Left lung (tissue), 10 donors: ENCODE measurements around the gene ERC2. TPM values are rescaled to one million over a fixed set of nuclear protein-coding genes. Genes with fewer than 3 reads are reported as not detected.

ENCODE experiments used
- ATAC-seq: fragments of 200-7000 bp; cut with Tn5 transposase; one replicate; pipeline ENCODE4 v1.9.1; 2020; ENCODE audit warnings: moderate library complexity
- DNase-seq, 4 donors: peaks; one replicate each; pipeline ENCODE4 v3.0.0-alpha.2; 2013 to 2020
- H3K27ac ChIP-seq, 2 donors: fragments of 200-600 bp; sonication (generic) in 1 of 2; one replicate each; pipeline versions ENCODE4 v1.5.0 to v1.8.0; 2020 to 2021
- H3K27me3 ChIP-seq, 2 donors: fragments of 200-600 bp; sonication (generic) in 1 of 2; one replicate each; pipeline versions ENCODE4 v1.5.0 to v1.8.0; 2020 to 2021
- H3K36me3 ChIP-seq, 2 donors: fragments of 200-600 bp; sonication (generic) in 1 of 2; one replicate each; pipeline versions ENCODE4 v1.5.0 to v1.8.0; 2020 to 2021
- H3K4me1 ChIP-seq, 2 donors: fragments of 200-600 bp; one replicate each; pipeline ENCODE4 v1.8.0; 2021
- H3K4me3 ChIP-seq, 2 donors: fragments of 200-600 bp; sonication (generic) in 1 of 2; one replicate each; pipeline versions ENCODE4 v1.5.0 to v1.8.0; 2020 to 2021; ENCODE audit warnings: mild to moderate bottlenecking in 1 of 2
- H3K9me3 ChIP-seq, 2 donors: fragments of 200-600 bp; sonication (generic) in 1 of 2; one replicate each; pipeline versions ENCODE4 v1.5.0 to v1.8.0; 2020 to 2021
- CTCF ChIP-seq, 2 donors: fragments of 200-600 bp; sonication (generic) in 1 of 2; IDR thresholded peaks; one replicate each; pipeline versions ENCODE4 v1.5.0 to v1.8.0; 2021; ENCODE audit warnings: antibody characterized with exemption in 2 of 2
- intact Hi-C, 2 donors: fragments of 100-400 bp; cut with DNase I; formaldehyde crosslinking; loops; one replicate each; pipeline versions ENCODE4 v1.11.2 to v1.14.2; 2022
- polyA plus RNA-seq, 6 donors: library from polyadenylated mRNA; unstranded; fragments of 120-200 nt; gene quantifications; one replicate each; pipeline ENCODE4 v1.2.1, GENCODE V29; 2013; ENCODE audit not compliant: insufficient read length in 6 of 6
- total RNA-seq, 2 donors: library from RNA; stranded (reverse); fragmentation: NEBNext Ultra II Directional; extraction: Animal tissue kit (Norgen Biotek cat#: 25700); gene quantifications; one replicate each; pipeline ENCODE4 v1.2.1, GENCODE V29; 2021
- donor health status: DM: no; HTN: yes; CAD: no.
- donor health status: DM: no; HTN: no; CAD: no.

The ERC2 gene
- total and polyA plus RNA-seq, 8 donors: 1.6 to 3.3 (median 2.1) TPM

DNA sequence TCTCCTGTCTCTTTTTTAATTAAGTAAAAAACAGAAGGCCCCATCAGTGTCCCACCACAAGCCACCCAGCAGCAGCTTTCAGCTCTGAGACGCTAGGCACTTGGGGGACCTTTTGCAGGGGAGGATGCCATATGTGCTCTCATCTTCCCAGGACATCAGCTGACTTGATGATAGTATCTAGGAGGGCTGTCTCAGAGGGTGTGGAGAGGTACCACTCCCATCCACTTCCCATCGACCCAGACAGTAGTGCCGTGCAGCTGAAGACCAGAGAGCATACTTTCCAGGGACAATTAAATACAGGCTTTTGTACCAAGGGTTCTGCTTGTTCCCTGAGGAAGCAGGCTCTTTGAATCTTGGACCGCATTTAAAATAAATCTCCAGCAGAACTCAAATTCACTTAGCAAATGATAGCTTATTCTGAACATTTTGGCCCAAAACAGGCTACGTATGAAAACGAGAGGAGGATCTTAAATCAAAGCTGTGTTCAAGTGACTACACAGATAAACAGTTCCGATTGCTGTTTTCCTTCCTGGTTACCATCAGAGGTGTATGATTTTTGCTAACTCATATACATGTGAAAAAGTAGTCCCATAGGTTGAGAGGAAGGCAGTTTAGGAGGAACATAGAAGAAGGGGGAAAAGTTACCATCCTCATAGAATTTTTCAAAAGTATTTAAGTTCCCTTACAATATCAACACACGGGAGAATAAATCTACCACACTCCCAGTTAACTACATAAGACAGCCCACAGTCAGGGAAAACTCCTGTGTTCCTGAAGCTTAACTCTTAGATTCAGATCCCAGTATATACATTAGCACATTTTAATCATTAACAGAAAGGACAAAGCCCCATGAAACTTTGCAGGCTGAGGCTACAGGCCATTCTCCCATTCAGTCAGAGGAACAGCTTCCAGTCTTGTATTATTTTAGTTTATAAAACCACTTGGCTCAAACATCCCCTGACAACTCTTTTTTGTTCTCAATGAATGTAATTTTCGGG lies 990.7 kb downstream of the ERC2 start:
- no peak overlapping the region for H3K27ac ChIP-seq
- no peaks in the 10 kb centered on the region for H3K9me3 ChIP-seq
- no peaks in the 10 kb centered on the region for H3K4me1 ChIP-seq
- intact Hi-C loops: no loop called here
- TF ChIP-seq CTCF (IDR thresholded peaks at IDR 0.05): no peak
- no peaks in the 10 kb centered on the region for H3K36me3 ChIP-seq
- H3K27me3 ChIP-seq: peaks cover 9 to 39% of the 10 kb centered on the region in 2 donors
- DNase-seq: no peak
- no peak overlapping the region for H3K4me3 ChIP-seq
- no peak for ATAC-seq

GRCh38 chr3:55476515-55476914 lies 991.8 kb downstream of the ERC2 start:
- intact Hi-C loops: no loop called here
- Histone ChIP-seq H3K9me3 (no peaks in the 10 kb centered on the region), H3K27ac (no peak overlapping the region), H3K4me3 (no peak overlapping the region), H3K4me1 (no peaks in the 10 kb centered on the region), H3K36me3 (no peaks in the 10 kb centered on the region), H3K27me3 (peaks cover 0 to 29% of the 10 kb centered on the region in 2 donors)
- TF ChIP-seq CTCF (IDR thresholded peaks at IDR 0.05): no peak
- DNase-seq: no peak
- ATAC-seq: no peak

- TF ChIP-seq CTCF (IDR thresholded peaks at IDR 0.05): no peak
- ATAC-seq: no peak
- Histone ChIP-seq H3K27ac (no peak overlapping the region), H3K36me3 (peaks cover 0 to 4% of the 10 kb centered on the region in 2 donors), H3K4me1 (no peaks in the 10 kb centered on the region), H3K9me3 (no peaks in the 10 kb centered on the region), H3K27me3 (peaks cover 0 to 6% of the 10 kb centered on the region in 2 donors), H3K4me3 (no peak overlapping the region)
- peak in 2 of 4 donors; percentile 7 to 75 for DNase-seq
- intact Hi-C loops: no loop called here
Measured at GRCh38 chr3:55474213-55474632, 994.0 kb downstream of the ERC2 start.

- intact Hi-C loops: no loop called here
- ATAC-seq (no peak), DNase-seq (no peak)
- Histone ChIP-seq H3K27me3 (peaks cover 0 to 1% of the 10 kb centered on the region in 2 donors), H3K4me1 (no peaks in the 10 kb centered on the region), H3K9me3 (no peaks in the 10 kb centered on the region), H3K36me3 (peaks cover 0 to 4% of the 10 kb centered on the region in 2 donors), H3K4me3 (no peak overlapping the region), H3K27ac (no peak overlapping the region)
- TF ChIP-seq CTCF (IDR thresholded peaks at IDR 0.05): no peak
Measured at GRCh38 chr3:55473788-55474187, 994.5 kb downstream of the ERC2 start.

- no peak overlapping the region for H3K27ac ChIP-seq
- peaks cover 0 to 4% of the 10 kb centered on the region in 2 donors for H3K36me3 ChIP-seq
- no peak for TF ChIP-seq CTCF (IDR thresholded peaks at IDR 0.05)
- ATAC-seq (no peak), DNase-seq (no peak)
- no peaks in the 10 kb centered on the region for H3K27me3 ChIP-seq
- no peaks in the 10 kb centered on the region for H3K9me3 ChIP-seq
- H3K4me1 ChIP-seq: no peaks in the 10 kb centered on the region
- intact Hi-C loops: no loop called here
- H3K4me3 ChIP-seq: no peak overlapping the region
Measured at GRCh38 chr3:55471522-55472280, 996.6 kb downstream of the ERC2 start.
